Astrocyte (in vitro differentiated cells and primary cell): ENCODE data around the gene CD151. TPM values are rescaled to one million over a fixed set of nuclear protein-coding genes. Genes with fewer than 3 reads are reported as not detected.

Experiments
- DNase-seq: peaks from one replicate; pipeline ENCODE4 v3.0.0-alpha.2; 2010; ENCODE audit warnings: low read depth
- FAIRE-seq: peaks from 2 replicates; lab custom pipeline; 2011; peaks lifted over from hg19 to GRCh38; lab: Jason Lieb, UNC
- H2AFZ ChIP-seq: 2 replicates; pipeline ENCODE4 v1.6.0; 2012; ENCODE audit warnings: low read depth, low read length, inconsistent platforms
- H3K27ac ChIP-seq: 2 replicates; pipeline ENCODE4 v1.5.1; 2011; ENCODE audit warnings: low read depth, low read length, inconsistent platforms
- H3K27me3 ChIP-seq: 2 replicates; pipeline ENCODE4 v1.6.0; 2011; ENCODE audit warnings: low read length, inconsistent platforms; ENCODE audit not compliant: insufficient read depth
- H3K36me3 ChIP-seq: 2 replicates; pipeline ENCODE4 v1.5.1; 2011; ENCODE audit warnings: low read length, inconsistent platforms; ENCODE audit not compliant: insufficient read depth
- H3K4me1 ChIP-seq: 2 replicates; pipeline ENCODE4 v1.5.1; 2011; ENCODE audit warnings: low read length, inconsistent platforms; ENCODE audit not compliant: insufficient read depth
- H3K4me2 ChIP-seq: 2 replicates; pipeline ENCODE4 v1.6.0; 2012; ENCODE audit warnings: low read length, inconsistent platforms
- H3K4me3 ChIP-seq: 2 replicates; pipeline ENCODE4 v1.5.1; 2011; ENCODE audit warnings: low read depth, mild to moderate bottlenecking, low read length, inconsistent platforms; ENCODE audit not compliant: insufficient read depth
- H3K79me2 ChIP-seq: 2 replicates; pipeline ENCODE4 v1.6.0; 2012; ENCODE audit warnings: mild to moderate bottlenecking, low read length, inconsistent platforms; ENCODE audit not compliant: insufficient read depth
- H3K9ac ChIP-seq: 2 replicates; pipeline ENCODE4 v1.6.0; 2012; ENCODE audit warnings: mild to moderate bottlenecking, low read length, inconsistent platforms
- H3K9me3 ChIP-seq: 2 replicates; pipeline ENCODE4 v1.5.1; 2012; ENCODE audit warnings: low read depth, mild to moderate bottlenecking, low read length, inconsistent platforms; ENCODE audit not compliant: insufficient read depth
- H4K20me1 ChIP-seq: 2 replicates; pipeline ENCODE4 v1.6.0; 2012; ENCODE audit warnings: low read length, inconsistent platforms; ENCODE audit not compliant: insufficient read depth
- H3K27ac Mint-ChIP-seq: one replicate; pipeline ENCODE4 v1.8.0; 2021; ENCODE audit warnings: mild to moderate bottlenecking, mixed read lengths; ENCODE audit not compliant: unreplicated experiment
- H3K27me3 Mint-ChIP-seq: one replicate; pipeline ENCODE4 v1.8.0; 2021; ENCODE audit warnings: low read depth, mixed read lengths; ENCODE audit not compliant: unreplicated experiment
- H3K36me3 Mint-ChIP-seq: one replicate; pipeline ENCODE4 v1.8.0; 2021; ENCODE audit warnings: low read depth, mixed read lengths; ENCODE audit not compliant: unreplicated experiment
- H3K4me1 Mint-ChIP-seq: one replicate; pipeline ENCODE4 v1.8.0; 2021; ENCODE audit warnings: low read depth, mixed read lengths; ENCODE audit not compliant: unreplicated experiment
- H3K4me3 Mint-ChIP-seq: one replicate; pipeline ENCODE4 v1.8.0; 2021; ENCODE audit warnings: mild to moderate bottlenecking, moderate library complexity, mixed read lengths; ENCODE audit not compliant: unreplicated experiment
- H3K9me3 Mint-ChIP-seq: one replicate; pipeline ENCODE4 v1.8.0; 2021; ENCODE audit warnings: mild to moderate bottlenecking, mixed read lengths; ENCODE audit not compliant: unreplicated experiment
- CTCF ChIP-seq: IDR thresholded peaks from 2 replicates; pipeline ENCODE4 v1.5.1; 2011; ENCODE audit warnings: low read depth, mild to moderate bottlenecking, inconsistent platforms, low read length, moderate library complexity; ENCODE audit not compliant: insufficient read depth
- EZH2 ChIP-seq: IDR thresholded peaks from 2 replicates; pipeline ENCODE4 v1.6.1; 2012; ENCODE audit warnings: mild to moderate bottlenecking, low read length, inconsistent platforms; ENCODE audit not compliant: insufficient read depth
- total RNA-seq: library from RNA; stranded (reverse); gene quantifications from 2 replicates; pipeline ENCODE4 v1.2.1, GENCODE V29; 2021

CD151 gene
- total RNA-seq, 1 donor from 2014 or later = 421 TPM

GRCh38 chr11:833849-834311, 1.1 kb downstream of the CD151 start:
- Histone ChIP-seq H4K20me1 (peaks cover 71% of the 10 kb centered on the region), H3K36me3 (peaks cover 7% of the 10 kb centered on the region), H3K4me3 (peak overlapping the region; percentile 86), H2AFZ (no peak overlapping the region), H3K27ac (peak overlapping the region; percentile 79), H3K4me1 (peaks cover 64% of the 10 kb centered on the region), H3K27me3 (no peaks in the 10 kb centered on the region), H3K9ac (peak overlapping the region; percentile 92), H3K9me3 (no peaks in the 10 kb centered on the region), H3K4me2 (peak overlapping the region; percentile 98), H3K79me2 (peaks cover 59% of the 10 kb centered on the region)
- Mint-ChIP-seq H3K36me3 (no peaks in the 10 kb centered on the region), H3K4me1 (peaks cover 12% of the 10 kb centered on the region), H3K27me3 (peaks cover 1% of the 10 kb centered on the region), H3K27ac (peak overlapping the region; percentile 98), H3K9me3 (no peaks in the 10 kb centered on the region), H3K4me3 (peak overlapping the region; percentile 91)
- DNase-seq = no peak
- TF ChIP-seq EZH2 = no peak
- no peak for TF ChIP-seq CTCF
- no peak for FAIRE-seq

GRCh38 chr11:834371-835316, 1.9 kb downstream of the CD151 start:
- Mint-ChIP-seq H3K27me3 (peaks cover 1% of the 10 kb centered on the region), H3K36me3 (no peaks in the 10 kb centered on the region), H3K27ac (peak overlapping the region; percentile 98), H3K4me3 (peak overlapping the region; percentile 91), H3K9me3 (no peaks in the 10 kb centered on the region), H3K4me1 (peaks cover 12% of the 10 kb centered on the region)
- peaks cover 75% of the 10 kb centered on the region for H4K20me1 ChIP-seq
- DNase-seq = peak; percentile 67
- H3K27ac ChIP-seq = peak overlapping the region; percentile 79
- TF ChIP-seq EZH2 (no peak), CTCF (no peak)
- H3K9me3 ChIP-seq = no peaks in the 10 kb centered on the region
- peak overlapping the region; percentile 65 for H3K4me3 ChIP-seq
- H3K4me1 ChIP-seq = peaks cover 57% of the 10 kb centered on the region
- no peaks in the 10 kb centered on the region for H3K27me3 ChIP-seq
- H3K79me2 ChIP-seq = peaks cover 67% of the 10 kb centered on the region
- H2AFZ ChIP-seq = no peak overlapping the region
- FAIRE-seq = peak; percentile 63
- H3K36me3 ChIP-seq = peaks cover 13% of the 10 kb centered on the region
- peak overlapping the region; percentile 98 for H3K4me2 ChIP-seq
- peak overlapping the region; percentile 92 for H3K9ac ChIP-seq
